T-helper 9 cell (primary cell): Measurements from ENCODE around the gene CDC42EP2.

ENCODE experiments used
- DNase-seq: peaks from one replicate; pipeline ENCODE4 v3.0.0-alpha.2; 2020
- total RNA-seq, 2 donors: gene quantifications; one replicate each; lab custom pipeline; 2026; lab: John Stamatoyannopoulos, UW

Gene CDC42EP2
- total RNA-seq = 0 reads per million in 2 donors

GRCh38 chr11:65314501-65315203 lies at the start of gene CDC42EP2:
CDC42EP2 (plus strand) TSS chr11:65314866; CDS start chr11:65320899, 6,033 bp downstream.
- peak; percentile 78 for DNase-seq

GRCh38 chr11:65266210-65266609 lies 48.5 kb upstream of the CDC42EP2 start:
- DNase-seq = no peak

GRCh38 chr11:65274735-65275682 lies 39.7 kb upstream of the CDC42EP2 start:
- no peak for DNase-seq

GRCh38 chr11:65275906-65276305 lies 38.8 kb upstream of the CDC42EP2 start:
- DNase-seq = no peak

- no peak for DNase-seq
These were observed 36.9 kb upstream of the CDC42EP2 start for GRCh38 chr11:65277631-65278277.

- no peak for DNase-seq
These were observed 36.3 kb upstream of the CDC42EP2 start for GRCh38 chr11:65278356-65278755.

GRCh38 chr11:65279279-65279678 lies 35.4 kb upstream of the CDC42EP2 start:
- no peak for DNase-seq

GRCh38 chr11:65279741-65280440 lies 34.8 kb upstream of the CDC42EP2 start:
- DNase-seq = no peak

- no peak for DNase-seq
These were observed 34.0 kb upstream of the CDC42EP2 start for GRCh38 chr11:65280646-65281045.

GRCh38 chr11:65286686-65287085 lies 28.0 kb upstream of the CDC42EP2 start:
- DNase-seq = no peak

- no peak for DNase-seq
These were observed 27.1 kb upstream of the CDC42EP2 start for GRCh38 chr11:65287601-65288000.

- no peak for DNase-seq
These were observed 25.7 kb upstream of the CDC42EP2 start for GRCh38 chr11:65288706-65289536.

GRCh38 chr11:65290448-65291165 lies 24.1 kb upstream of the CDC42EP2 start:
- no peak for DNase-seq

GRCh38 chr11:65291613-65292012 lies 23.1 kb upstream of the CDC42EP2 start:
- no peak for DNase-seq

- DNase-seq = no peak
These were observed 21.8 kb upstream of the CDC42EP2 start for GRCh38 chr11:65292890-65293289.

GRCh38 chr11:65293909-65294381 lies 20.7 kb upstream of the CDC42EP2 start:
- no peak for DNase-seq

- no peak for DNase-seq
These were observed 19.7 kb upstream of the CDC42EP2 start for GRCh38 chr11:65295001-65295400.

- no peak for DNase-seq
These were observed 18.9 kb upstream of the CDC42EP2 start for GRCh38 chr11:65295571-65296341.

GRCh38 chr11:65297026-65297672 lies 17.5 kb upstream of the CDC42EP2 start:
- no peak for DNase-seq
